ENCODE data around the gene CDC6.
A peak's percentile ranks its signal among the peaks of the same experiment; 100 is the strongest.

CDC6 gene

GRCh38 chr17:40310882-40311391 lies 23.3 kb downstream of the CDC6 start:
- no peaks in the 10 kb centered on the region for H3K27me3 Mint-ChIP-seq (ENCODE audit: low read depth)
- peaks cover 6% of the 10 kb centered on the region for H3K36me3 Mint-ChIP-seq (ENCODE audit: low read depth)
- no peak overlapping the region for H3K27ac Mint-ChIP-seq
- no peak overlapping the region for H3K4me3 Mint-ChIP-seq
- H3K9me3 Mint-ChIP-seq = no peaks in the 10 kb centered on the region
- H3K4me1 Mint-ChIP-seq (ENCODE audit: low read depth) = peaks cover 34% of the 10 kb centered on the region
- DNase-seq (ENCODE audit: low spot score) = no peak

GRCh38 chr17:40311575-40311974 lies 23.9 kb downstream of the CDC6 start:
- no peaks in the 10 kb centered on the region for H3K9me3 Mint-ChIP-seq
- peaks cover 1% of the 10 kb centered on the region for H3K36me3 Mint-ChIP-seq (ENCODE audit: low read depth)
- H3K27me3 Mint-ChIP-seq (ENCODE audit: low read depth) = no peaks in the 10 kb centered on the region
- no peak overlapping the region for H3K4me3 Mint-ChIP-seq
- H3K4me1 Mint-ChIP-seq (ENCODE audit: low read depth) = peaks cover 39% of the 10 kb centered on the region
- H3K27ac Mint-ChIP-seq = no peak overlapping the region
- no peak for DNase-seq (ENCODE audit: low spot score)

- H3K4me1 Mint-ChIP-seq (ENCODE audit: low read depth) = peaks cover 40% of the 10 kb centered on the region
- DNase-seq (ENCODE audit: low spot score) = no peak
- H3K36me3 Mint-ChIP-seq (ENCODE audit: low read depth) = no peaks in the 10 kb centered on the region
- no peak overlapping the region for H3K27ac Mint-ChIP-seq
- H3K9me3 Mint-ChIP-seq = no peaks in the 10 kb centered on the region
- no peak overlapping the region for H3K4me3 Mint-ChIP-seq
- no peaks in the 10 kb centered on the region for H3K27me3 Mint-ChIP-seq (ENCODE audit: low read depth)
Measured at GRCh38 chr17:40312131-40312731, 24.6 kb downstream of the CDC6 start.

- Mint-ChIP-seq H3K27me3 (ENCODE audit: low read depth) (no peaks in the 10 kb centered on the region), H3K27ac (no peak overlapping the region), H3K9me3 (no peaks in the 10 kb centered on the region), H3K4me3 (no peak overlapping the region), H3K4me1 (ENCODE audit: low read depth) (peaks cover 48% of the 10 kb centered on the region), H3K36me3 (ENCODE audit: low read depth) (no peaks in the 10 kb centered on the region)
- no peak for DNase-seq (ENCODE audit: low spot score)
Measured at GRCh38 chr17:40312893-40313667, 25.4 kb downstream of the CDC6 start.

- Mint-ChIP-seq H3K27ac (no peak overlapping the region), H3K9me3 (no peaks in the 10 kb centered on the region), H3K4me1 (ENCODE audit: low read depth) (peaks cover 50% of the 10 kb centered on the region), H3K4me3 (no peak overlapping the region), H3K36me3 (ENCODE audit: low read depth) (peaks cover 1% of the 10 kb centered on the region), H3K27me3 (ENCODE audit: low read depth) (no peaks in the 10 kb centered on the region)
- no peak for DNase-seq (ENCODE audit: low spot score)
Measured at GRCh38 chr17:40313668-40314583, 26.2 kb downstream of the CDC6 start.

- H3K36me3 Mint-ChIP-seq (ENCODE audit: low read depth) = peaks cover 1% of the 10 kb centered on the region
- H3K9me3 Mint-ChIP-seq = no peaks in the 10 kb centered on the region
- peak overlapping the region; percentile 72 for H3K27ac Mint-ChIP-seq
- H3K27me3 Mint-ChIP-seq (ENCODE audit: low read depth) = no peaks in the 10 kb centered on the region
- peak; percentile 68 for DNase-seq (ENCODE audit: low spot score)
- H3K4me3 Mint-ChIP-seq = no peak overlapping the region
- H3K4me1 Mint-ChIP-seq (ENCODE audit: low read depth) = peaks cover 53% of the 10 kb centered on the region
Measured at GRCh38 chr17:40314584-40314956, 26.9 kb downstream of the CDC6 start.

- Mint-ChIP-seq H3K27ac (no peak overlapping the region), H3K4me3 (no peak overlapping the region), H3K36me3 (ENCODE audit: low read depth) (peaks cover 5% of the 10 kb centered on the region), H3K9me3 (no peaks in the 10 kb centered on the region), H3K4me1 (ENCODE audit: low read depth) (peaks cover 53% of the 10 kb centered on the region), H3K27me3 (ENCODE audit: low read depth) (no peaks in the 10 kb centered on the region)
- no peak for DNase-seq (ENCODE audit: low spot score)
Measured at GRCh38 chr17:40315206-40315605, 27.5 kb downstream of the CDC6 start.

GRCh38 chr17:40315678-40316570 lies 28.2 kb downstream of the CDC6 start:
- Mint-ChIP-seq H3K4me1 (ENCODE audit: low read depth) (peaks cover 55% of the 10 kb centered on the region), H3K9me3 (no peaks in the 10 kb centered on the region), H3K4me3 (peak overlapping the region; percentile 34), H3K36me3 (ENCODE audit: low read depth) (peaks cover 11% of the 10 kb centered on the region), H3K27ac (peak overlapping the region; percentile 69), H3K27me3 (ENCODE audit: low read depth) (no peaks in the 10 kb centered on the region)
- no peak for DNase-seq (ENCODE audit: low spot score)

GRCh38 chr17:40316571-40317344 lies 29.1 kb downstream of the CDC6 start:
- H3K4me3 Mint-ChIP-seq = peak overlapping the region; percentile 96
- H3K27ac Mint-ChIP-seq = no peak overlapping the region

GRCh38 chr17:40317345-40317873 lies 29.7 kb downstream of the CDC6 start:
- Mint-ChIP-seq H3K4me3 (peak overlapping the region; percentile 96), H3K36me3 (ENCODE audit: low read depth) (peaks cover 23% of the 10 kb centered on the region), H3K4me1 (ENCODE audit: low read depth) (peaks cover 52% of the 10 kb centered on the region), H3K27ac (peak overlapping the region; percentile 84), H3K9me3 (no peaks in the 10 kb centered on the region), H3K27me3 (ENCODE audit: low read depth) (peaks cover under 1% of the 10 kb centered on the region)
- no peak for DNase-seq (ENCODE audit: low spot score)

More at GRCh38 chr17:40316571-40317344, 29.1 kb downstream of the CDC6 start:
- Mint-ChIP-seq H3K27me3 (ENCODE audit: low read depth) (no peaks in the 10 kb centered on the region), H3K36me3 (ENCODE audit: low read depth) (peaks cover 17% of the 10 kb centered on the region), H3K4me1 (ENCODE audit: low read depth) (peaks cover 54% of the 10 kb centered on the region), H3K9me3 (no peaks in the 10 kb centered on the region)
- no peak for DNase-seq (ENCODE audit: low spot score)

GRCh38 chr17:40317880-40318829 lies 30.5 kb downstream of the CDC6 start:
- Mint-ChIP-seq H3K36me3 (ENCODE audit: low read depth) (peaks cover 23% of the 10 kb centered on the region), H3K9me3 (no peaks in the 10 kb centered on the region), H3K4me3 (peak overlapping the region; percentile 96), H3K4me1 (ENCODE audit: low read depth) (peaks cover 57% of the 10 kb centered on the region), H3K27me3 (ENCODE audit: low read depth) (peaks cover 2% of the 10 kb centered on the region), H3K27ac (peak overlapping the region; percentile 96)
- DNase-seq (ENCODE audit: low spot score) = peak; percentile 92
